HepG2 (cell line): ENCODE data around the gene PIGL. TPM values are rescaled to one million over a fixed set of nuclear protein-coding genes. Genes with fewer than 3 reads are reported as not detected.

ENCODE experiments used
- DMAP1 ChIP-seq: IDR thresholded peaks from 2 replicates; pipeline ENCODE4 v1.6.1; 2016
- FOXP1 ChIP-seq, 2 experiments: fragments of 450-650 bp in 1 of 2; IDR thresholded peaks; 2 replicates each; pipeline ENCODE4 v1.6.1; 2017 to 2018; ENCODE audit warnings: antibody characterized with exemption in 1 of 2
- FUBP1 ChIP-seq: sonication (generic); formaldehyde crosslinking; IDR thresholded peaks from 2 replicates; pipeline ENCODE4 v1.5.1; 2020; ENCODE audit warnings: missing genetic modification reagents, mild to moderate bottlenecking, borderline replicate concordance
- JUN ChIP-seq: sonication (generic); formaldehyde crosslinking; IDR thresholded peaks from 2 replicates; pipeline ENCODE4 v1.4.0; 2020; ENCODE audit warnings: mild to moderate bottlenecking, missing genetic modification reagents
- JUNB ChIP-seq: sonication (generic); formaldehyde crosslinking; IDR thresholded peaks from 2 replicates; pipeline ENCODE4 v1.8.0; 2022; ENCODE audit warnings: missing genetic modification reagents, mild to moderate bottlenecking, borderline replicate concordance
- JUND ChIP-seq: sonication (generic); formaldehyde crosslinking; IDR thresholded peaks from 2 replicates; pipeline ENCODE4 v1.8.0; 2022; ENCODE audit warnings: mild to moderate bottlenecking, missing genetic modification reagents
- RBAK ChIP-seq: sonication (generic); formaldehyde crosslinking; IDR thresholded peaks from 2 replicates; pipeline ENCODE4 v1.5.1; 2020; ENCODE audit warnings: mild to moderate bottlenecking, missing genetic modification reagents
- SKIL ChIP-seq: sonication (generic); formaldehyde crosslinking; IDR thresholded peaks from 2 replicates; pipeline ENCODE4 v1.8.0; 2022; ENCODE audit warnings: missing genetic modification reagents, mild to moderate bottlenecking, moderate library complexity, borderline replicate concordance
- TBX3 ChIP-seq: fragments of 450-650 bp; IDR thresholded peaks from 2 replicates; pipeline ENCODE4 v1.6.1; 2017; ENCODE audit warnings: antibody characterized with exemption, mild to moderate bottlenecking, inconsistent platforms, borderline replicate concordance
- ZBTB3 ChIP-seq: sonication (generic); formaldehyde crosslinking; IDR thresholded peaks from 2 replicates; pipeline ENCODE4 v1.4.0; 2020; ENCODE audit warnings: low read depth, mild to moderate bottlenecking, moderate library complexity, missing genetic modification reagents, borderline replicate concordance
- ZBTB38 ChIP-seq: sonication (generic); formaldehyde crosslinking; IDR thresholded peaks from 2 replicates; pipeline ENCODE4 v1.5.1; 2020; ENCODE audit warnings: mild to moderate bottlenecking, missing genetic modification reagents
- ZFX ChIP-seq: sonication (generic); formaldehyde crosslinking; IDR thresholded peaks from 2 replicates; pipeline ENCODE4 v1.4.0; 2020; ENCODE audit warnings: mild to moderate bottlenecking, low read depth, missing genetic modification reagents, moderate library complexity
- ZFY ChIP-seq: sonication (generic); formaldehyde crosslinking; IDR thresholded peaks from 2 replicates; pipeline ENCODE4 v1.4.0; 2020; ENCODE audit warnings: missing genetic modification reagents
- ZHX2 ChIP-seq, 2 experiments: sonication (generic) in 1 of 2; formaldehyde crosslinking in 1 of 2; IDR thresholded peaks; 2 replicates each; pipeline versions ENCODE4 v1.6.1 to v1.9.0; 2014 to 2022; ENCODE audit warnings: antibody characterized with exemption in 1 of 2, borderline replicate concordance in 1 of 2, inconsistent platforms in 1 of 2, low read depth in 1 of 2, missing genetic modification reagents in 1 of 2
- ZNF121 ChIP-seq: sonication (generic); formaldehyde crosslinking; IDR thresholded peaks from 2 replicates; pipeline ENCODE4 v1.5.0; 2020; ENCODE audit warnings: mild to moderate bottlenecking, missing genetic modification reagents
- ZNF235 ChIP-seq: sonication (generic); formaldehyde crosslinking; IDR thresholded peaks from 2 replicates; pipeline ENCODE4 v1.8.1; 2023; ENCODE audit warnings: mild to moderate bottlenecking, missing genetic modification reagents, borderline replicate concordance
- ZNF24 ChIP-seq: fragments of 450-650 bp; IDR thresholded peaks from 2 replicates; pipeline ENCODE4 v1.6.1; 2017; ENCODE audit warnings: antibody characterized with exemption, mild to moderate bottlenecking
- ZNF317 ChIP-seq: sonication (generic); formaldehyde crosslinking; IDR thresholded peaks from 2 replicates; pipeline ENCODE4 v1.5.0; 2020; ENCODE audit warnings: mild to moderate bottlenecking, missing genetic modification reagents
- ZNF652 ChIP-seq: IDR thresholded peaks from 2 replicates; pipeline ENCODE4 v1.6.1; 2016; ENCODE audit warnings: low read depth, borderline replicate concordance
- ZNF720 ChIP-seq: sonication (generic); formaldehyde crosslinking; IDR thresholded peaks from 2 replicates; pipeline ENCODE4 v1.4.0; 2020; ENCODE audit warnings: missing genetic modification reagents
- ZNF790 ChIP-seq: sonication (generic); formaldehyde crosslinking; IDR thresholded peaks from 2 replicates; pipeline ENCODE4 v1.8.0; 2022; ENCODE audit warnings: missing genetic modification reagents, mild to moderate bottlenecking, borderline replicate concordance
- polyA plus RNA-seq, 8 experiments: library from polyadenylated mRNA; depleted of rRNA in 3 of 8; stranded (reverse) in 7 of 8; unstranded in 1 of 8; fragments of >200 nt; fragmentation: Illumina TruSeq in 4 of 8; extraction: Trizol in 4 of 8; gene quantifications; 2 replicates each; pipeline versions ENCODE4 v1.2.1 to v1.2.3, GENCODE V29; 2011 to 2016; ENCODE audit warnings: low read depth in 4 of 8, missing spikeins in 1 of 8, mixed read lengths in 1 of 8; ENCODE audit not compliant: insufficient read depth in 1 of 8
- total RNA-seq, 5 experiments: library from RNA; depleted of rRNA; stranded (reverse); fragments of >200 nt; fragmentation: Illumina TruSeq; extraction: Trizol; gene quantifications; 2 replicates each; pipeline ENCODE4 v1.2.3, GENCODE V29; 2016; ENCODE audit warnings: low read depth in 1 of 5

The PIGL gene
- total and polyA plus RNA-seq, 2 of the 13 experiments (the other 11 are each of a cell fraction or from before 2014, with no cell fraction given), result 28.5 to 63.8 TPM

DNA sequence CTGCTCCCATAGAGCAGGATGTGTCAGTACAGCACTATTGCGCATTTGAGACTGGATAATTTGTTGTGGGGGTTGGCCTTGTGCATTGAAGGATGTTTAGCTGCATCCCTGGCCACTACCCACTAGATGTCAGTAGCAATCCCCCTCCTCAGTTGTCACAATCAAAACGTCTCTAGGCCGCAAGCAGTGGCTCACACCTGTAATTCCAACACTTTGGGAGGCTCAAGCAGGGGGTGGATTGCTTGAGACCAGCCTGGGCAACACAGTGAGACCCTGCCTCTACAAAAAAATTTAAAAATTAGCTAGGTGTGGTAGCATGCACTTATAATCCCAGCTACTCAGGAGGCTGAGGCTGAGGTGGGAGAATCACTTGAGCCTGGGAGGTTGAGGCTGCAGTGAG lies 87.8 kb downstream of the PIGL start (continued):
- TF ChIP-seq ZNF720 (no peak), ZNF652 (CRISPR knock-in tag) (no peak), TBX3 (no peak), FOXP1 (IDR thresholded peaks at IDR 0.05) (no peak), FOXP1 (CRISPR knock-in tag; IDR thresholded peaks at IDR 0.05) (0 out of 2 replicates have a peak, but pooled peaks have one; percentile 6), ZNF790 (CRISPR knock-in tag) (no peak), FUBP1 (CRISPR knock-in tag) (no peak), ZFX (CRISPR knock-in tag) (peak; percentile 62), ZNF121 (CRISPR knock-in tag) (peak; percentile 78), DMAP1 (CRISPR knock-in tag) (no peak), JUN (CRISPR knock-in tag) (no peak), ZBTB38 (CRISPR knock-in tag) (peak; percentile 73; the same call in 1 of the 2 replicates), JUNB (no peak), ZNF24 (no peak), ZBTB3 (CRISPR knock-in tag) (no peak), SKIL (no peak), ZNF235 (CRISPR knock-in tag) (no peak), JUND (CRISPR knock-in tag) (no peak), ZHX2 (IDR thresholded peaks at IDR 0.05; ENCODE audit: low read depth) (no peak), ZHX2 (CRISPR knock-in tag; IDR thresholded peaks at IDR 0.05; ENCODE audit: borderline replicate concordance) (no peak), ZFY (peak; percentile 56), RBAK (CRISPR knock-in tag) (no peak), ZNF317 (CRISPR knock-in tag) (0 out of 2 replicates have a peak, but pooled peaks have one; percentile 36)
